NAMALWA (cell line): Measurements from ENCODE around the gene SGO1.
A peak's percentile ranks its signal among the peaks of the same experiment; 100 is the strongest.

Source experiments
- DNase-seq: peaks from one replicate; pipeline ENCODE4 v3.0.0-alpha.2; 2015; ENCODE audit warnings: low spot score

Gene SGO1

DNA sequence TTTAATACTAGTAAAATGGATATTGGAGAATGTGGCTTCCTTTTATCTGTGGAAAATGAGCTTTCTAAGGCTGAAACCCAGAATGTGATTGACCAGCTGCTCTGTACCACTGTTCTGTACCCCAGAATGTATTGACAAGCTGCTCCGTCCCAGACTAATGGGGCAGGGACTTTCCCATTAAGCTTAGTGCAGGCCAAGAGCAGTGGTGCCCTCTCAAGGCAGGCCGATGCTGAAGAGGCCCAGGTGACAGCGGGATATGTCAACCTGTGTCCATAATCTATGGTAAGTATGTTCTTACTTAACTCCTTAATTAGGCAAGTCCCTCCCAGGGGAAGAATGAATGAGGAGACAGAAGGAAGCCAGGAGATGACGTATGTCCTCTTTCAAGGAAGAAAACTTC, 31.1 kb downstream of the SGO1 start:
- no peak for DNase-seq

DNA sequence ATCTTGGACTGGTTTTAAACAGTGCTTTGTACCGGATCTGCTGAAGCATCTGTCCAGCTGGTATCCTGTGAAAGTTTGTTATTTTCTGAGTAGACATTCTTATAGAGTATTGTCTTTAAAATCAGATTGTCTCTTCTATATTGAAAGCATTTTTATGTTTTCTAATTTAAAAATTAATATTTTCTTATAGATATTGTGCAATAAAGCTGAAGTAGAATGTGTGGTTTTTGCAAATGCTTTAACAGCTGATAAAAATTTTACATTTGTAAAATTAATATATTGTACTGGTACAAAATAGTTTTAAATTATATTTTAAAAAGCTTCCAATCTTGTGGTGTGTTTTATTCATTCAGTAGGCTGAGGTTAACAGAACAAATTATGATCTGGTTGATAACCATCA, 31.9 kb downstream of the SGO1 start:
- DNase-seq = no peak

DNA sequence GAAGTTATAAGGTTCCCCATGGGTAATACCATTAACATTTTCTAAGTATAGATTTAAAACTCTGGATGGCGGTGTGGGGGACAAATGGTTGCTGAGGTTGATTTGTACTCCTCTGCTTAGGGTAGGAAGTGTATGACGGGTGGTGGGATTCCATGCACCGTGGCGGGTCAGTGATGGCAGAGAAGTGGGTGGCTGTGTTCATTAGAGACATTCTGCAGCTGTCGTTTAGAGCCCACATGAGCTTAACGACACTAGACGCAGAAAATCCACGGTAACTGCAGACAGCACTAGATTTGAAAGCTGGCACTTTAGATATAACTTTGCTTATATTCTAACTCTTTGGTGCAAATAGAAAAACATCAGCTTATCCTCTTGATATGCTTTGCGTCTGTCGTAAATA, 37.5 kb downstream of the SGO1 start:
- DNase-seq = no peak

DNA sequence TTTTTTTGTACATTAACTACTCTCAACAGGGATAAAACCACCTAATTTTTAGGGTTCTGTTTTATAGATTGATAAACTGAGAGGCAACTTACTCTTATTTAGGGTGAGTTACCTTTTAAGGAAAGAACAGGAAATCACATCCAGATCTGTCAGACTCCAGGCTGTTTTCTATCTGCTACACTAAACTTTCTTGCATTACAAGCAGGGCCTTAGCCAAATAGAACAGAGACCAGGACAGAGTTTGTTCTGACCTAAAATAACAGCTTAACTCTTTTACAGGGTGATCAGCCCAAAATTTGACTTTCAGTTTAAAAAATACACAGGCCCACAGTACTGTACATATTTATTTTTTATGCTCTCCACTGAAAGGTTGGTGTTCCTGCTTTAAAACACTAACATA, 38.6 kb downstream of the SGO1 start:
- DNase-seq = no peak

DNA sequence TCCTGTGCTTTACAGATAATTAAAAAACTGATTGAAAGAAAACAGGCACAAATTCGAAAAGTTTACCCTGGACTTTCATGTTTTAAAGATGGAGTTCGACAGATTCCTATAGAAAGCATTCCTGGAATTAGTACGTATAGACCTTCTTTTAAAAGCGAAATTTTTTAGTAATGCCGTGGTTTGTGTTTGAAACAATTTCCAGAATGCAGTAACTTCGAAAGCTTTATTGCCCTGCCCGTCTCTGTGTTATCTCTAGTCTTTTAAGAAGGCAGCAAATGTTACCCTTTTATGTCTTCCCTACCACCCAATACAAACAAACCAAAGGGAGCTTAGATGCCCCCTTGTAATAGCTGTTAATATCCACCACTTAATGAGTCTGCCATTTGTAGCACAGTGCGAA, 39.7 kb downstream of the SGO1 start:
- no peak for DNase-seq

DNA sequence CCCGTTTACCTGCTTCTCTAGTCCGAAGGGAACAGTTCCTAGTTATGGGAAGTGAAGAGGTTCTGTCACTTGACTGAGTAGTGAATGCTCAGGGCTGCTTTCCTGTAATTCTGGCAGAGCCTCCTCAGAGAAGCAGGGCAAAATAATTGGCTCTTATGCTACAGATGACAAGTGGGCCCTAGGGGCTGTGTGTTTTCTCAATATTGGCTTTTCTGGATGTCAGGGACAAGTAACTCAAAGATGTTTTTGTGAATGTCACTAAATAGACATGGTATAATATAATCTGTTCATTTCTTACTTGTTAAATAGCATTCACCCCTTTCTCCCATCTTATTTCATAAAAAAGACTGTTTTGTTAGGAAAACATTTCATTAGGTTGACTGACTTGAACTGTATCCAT, 40.1 kb downstream of the SGO1 start:
- DNase-seq = no peak

DNA sequence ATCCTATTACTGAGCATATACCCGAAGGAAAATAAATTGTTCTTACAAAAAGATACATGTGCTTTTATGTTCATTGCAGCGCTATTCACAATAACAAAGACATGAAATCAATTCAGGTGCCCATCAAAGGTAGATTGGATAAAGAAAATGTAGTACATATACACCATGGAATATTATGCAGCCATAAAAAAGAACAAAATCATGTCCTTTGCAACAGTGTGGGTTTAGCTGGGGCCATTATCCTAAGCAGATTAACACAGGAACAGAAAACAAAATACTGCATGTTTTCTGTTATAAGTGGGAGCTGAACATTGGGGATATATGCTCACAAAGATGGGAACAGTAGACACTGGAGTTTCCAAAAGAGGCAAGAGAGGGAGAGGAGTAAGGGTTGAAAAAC, 42.5 kb downstream of the SGO1 start:
- no peak for DNase-seq

DNA sequence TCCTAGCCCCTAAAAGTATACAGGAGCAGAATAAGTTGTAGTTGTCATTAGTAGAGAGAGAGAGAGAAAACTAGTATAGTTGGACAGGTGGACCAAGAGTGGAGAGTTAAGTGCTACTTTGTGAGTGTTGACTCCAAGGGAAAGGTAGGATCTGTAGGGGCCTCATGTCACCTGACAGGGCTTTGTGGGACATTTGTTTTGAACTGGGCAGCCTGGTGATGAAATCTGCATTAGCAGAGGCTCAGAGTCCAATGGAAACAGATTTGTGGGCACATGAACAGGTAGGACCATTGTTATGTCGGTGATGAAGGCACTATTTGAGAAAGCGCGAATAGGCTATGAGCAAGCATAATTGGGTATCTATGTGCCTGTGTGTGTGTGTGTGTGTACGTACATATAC, 43.5 kb downstream of the SGO1 start:
- no peak for DNase-seq

DNA sequence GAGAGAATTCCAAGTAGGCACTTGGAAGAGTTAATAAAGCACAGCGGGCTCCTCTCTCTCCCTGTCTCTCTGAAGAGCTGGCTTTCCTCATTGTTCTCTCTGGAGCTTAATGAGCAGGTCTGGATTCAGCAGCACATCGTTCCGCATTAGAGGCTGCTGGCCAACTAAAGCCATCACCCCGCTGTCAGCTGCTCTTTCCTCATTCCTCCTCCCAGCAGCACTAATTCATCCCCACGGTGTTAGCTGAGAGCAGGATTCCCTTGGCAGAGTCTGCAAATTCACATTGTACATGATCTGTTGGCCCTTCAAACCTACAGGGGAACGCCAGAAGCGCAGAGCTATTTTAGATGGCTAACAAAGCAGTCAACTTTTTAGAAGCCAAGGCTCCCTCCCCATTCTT, 44.2 kb downstream of the SGO1 start:
- DNase-seq = no peak

DNA sequence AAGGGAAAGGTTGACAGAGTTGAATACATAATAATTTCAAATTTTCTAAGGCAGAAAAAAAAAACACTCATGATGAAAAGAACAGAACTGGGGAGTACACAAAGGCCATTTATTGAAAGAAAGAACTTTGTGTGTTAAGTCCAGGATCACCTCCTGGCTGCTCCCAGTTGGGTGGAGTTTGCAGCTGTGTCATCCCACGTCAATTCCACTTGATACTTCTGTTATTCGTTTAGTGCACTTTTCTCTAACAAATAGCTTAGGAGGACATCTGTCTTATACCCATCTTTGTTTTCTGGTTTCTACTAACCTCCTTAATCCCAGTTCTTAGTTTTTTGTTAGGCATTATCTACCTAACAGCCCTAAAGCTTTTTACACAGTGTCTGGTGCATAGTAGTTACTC, 44.7 kb downstream of the SGO1 start:
- DNase-seq = no peak

DNA sequence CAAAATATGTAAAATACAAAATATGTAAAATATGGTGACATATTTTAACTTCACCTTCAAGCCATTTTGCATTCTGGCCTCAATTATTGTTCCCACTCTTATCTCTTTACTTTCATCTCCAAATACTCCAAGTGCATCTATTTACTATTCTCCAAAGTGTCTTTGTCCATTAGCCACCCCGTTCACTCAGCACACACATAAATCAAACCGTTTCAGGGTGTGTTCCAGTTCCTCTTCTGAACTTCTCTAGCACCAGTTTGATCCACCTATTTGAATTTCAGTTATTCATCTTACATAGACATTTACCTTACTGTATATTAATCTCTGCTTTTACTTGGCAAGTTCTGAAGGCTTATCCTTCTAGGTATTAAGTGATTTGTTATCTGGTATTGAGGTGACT, 45.1 kb downstream of the SGO1 start:
- DNase-seq = no peak

DNA sequence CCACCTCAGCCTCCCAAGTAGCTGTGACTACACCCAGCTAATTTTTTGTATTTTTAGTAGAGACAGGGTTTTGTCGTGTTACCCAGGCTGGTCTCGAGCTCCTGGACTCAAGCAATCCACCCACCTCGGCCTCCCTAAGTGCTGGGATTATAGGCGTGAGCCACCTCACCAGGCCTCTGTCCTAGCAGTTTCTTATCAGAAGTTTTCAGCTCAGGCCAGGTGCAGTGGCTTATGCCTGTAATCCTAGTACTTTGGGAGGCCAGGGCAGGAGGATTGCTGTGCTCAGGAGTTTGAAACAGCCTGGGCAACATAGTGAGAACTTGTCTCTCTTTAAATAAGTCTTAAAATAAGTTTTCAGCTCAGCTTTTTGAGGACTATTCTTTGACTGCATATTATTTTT, 48.4 kb downstream of the SGO1 start:
- DNase-seq = no peak

DNA sequence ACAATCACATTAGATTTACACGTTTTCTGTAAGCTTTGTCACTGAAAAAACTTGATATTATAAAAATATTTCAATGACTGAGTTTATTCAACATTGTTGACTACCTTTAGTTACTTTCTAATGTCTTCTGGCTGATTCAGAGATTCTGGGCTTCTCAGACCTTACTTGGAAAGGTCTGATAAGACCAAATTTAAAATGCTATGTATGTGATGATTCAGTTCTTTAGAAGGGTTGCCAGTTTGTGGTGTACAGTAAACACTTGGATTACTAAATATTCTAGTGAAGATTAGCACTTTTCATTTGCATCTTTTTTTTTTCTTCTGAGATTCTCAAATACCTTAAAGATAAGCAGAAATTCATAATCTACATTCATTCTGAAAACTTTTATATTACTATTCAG, 49.8 kb downstream of the SGO1 start:
- no peak for DNase-seq

DNA sequence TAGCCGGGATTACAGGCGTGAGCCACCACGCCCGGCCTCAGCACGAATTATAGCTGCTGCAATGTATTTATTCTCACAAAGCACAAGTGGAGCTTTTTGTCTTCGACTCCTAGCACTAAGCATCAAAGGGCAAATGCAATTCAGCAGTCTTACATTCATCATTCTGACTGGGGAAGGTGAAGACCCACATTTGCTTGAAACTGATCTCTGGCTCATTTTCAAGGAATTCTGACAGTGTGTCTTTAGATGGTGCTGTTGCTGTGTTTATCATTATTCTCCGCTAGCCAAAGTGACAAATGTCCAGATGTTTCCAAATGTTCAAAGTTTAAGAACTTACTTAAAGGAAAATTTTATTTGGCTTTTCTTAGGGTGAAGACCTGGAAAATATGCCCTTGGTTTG, 55.9 kb downstream of the SGO1 start:
- DNase-seq = no peak

DNA sequence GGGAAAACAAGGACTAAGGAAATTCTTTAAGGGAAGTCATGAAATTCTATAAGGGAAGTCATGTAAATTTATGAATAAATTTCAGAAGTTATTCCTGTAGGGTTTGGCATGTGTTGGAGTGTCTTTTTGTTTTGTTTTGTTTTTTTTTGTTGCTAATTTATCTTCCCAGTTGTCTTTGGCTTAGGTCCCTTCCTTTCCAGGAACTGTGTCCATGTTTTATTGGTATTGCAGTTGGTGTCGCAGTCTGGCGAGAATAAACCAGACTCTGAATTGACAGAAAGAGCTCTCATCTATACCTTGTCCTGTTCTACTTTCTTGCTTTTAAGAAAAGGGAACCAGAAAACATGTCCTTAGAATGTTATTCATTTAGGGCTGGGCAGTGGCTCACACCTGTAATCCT, 57.6 kb downstream of the SGO1 start:
- DNase-seq = no peak

DNA sequence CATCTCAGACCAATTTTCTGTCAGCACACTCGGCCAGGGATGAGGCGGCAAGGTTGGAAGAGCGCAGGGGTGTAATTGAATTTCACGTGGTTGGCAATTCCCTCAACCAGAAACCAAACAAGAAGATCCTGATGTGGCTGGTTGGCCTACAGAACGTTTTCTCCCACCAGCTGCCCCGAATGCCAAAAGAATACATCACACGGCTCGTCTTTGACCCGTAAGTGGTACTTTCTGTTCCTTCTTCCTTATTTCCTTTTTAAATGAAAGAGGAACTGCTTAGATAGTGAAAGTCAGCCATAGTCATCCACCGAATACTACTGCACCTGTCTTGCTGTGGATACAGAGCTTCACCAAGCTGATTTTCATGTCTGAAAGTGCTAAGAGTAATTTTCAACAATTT, 60.1 kb downstream of the SGO1 start:
- peak; percentile 89 for DNase-seq

DNA sequence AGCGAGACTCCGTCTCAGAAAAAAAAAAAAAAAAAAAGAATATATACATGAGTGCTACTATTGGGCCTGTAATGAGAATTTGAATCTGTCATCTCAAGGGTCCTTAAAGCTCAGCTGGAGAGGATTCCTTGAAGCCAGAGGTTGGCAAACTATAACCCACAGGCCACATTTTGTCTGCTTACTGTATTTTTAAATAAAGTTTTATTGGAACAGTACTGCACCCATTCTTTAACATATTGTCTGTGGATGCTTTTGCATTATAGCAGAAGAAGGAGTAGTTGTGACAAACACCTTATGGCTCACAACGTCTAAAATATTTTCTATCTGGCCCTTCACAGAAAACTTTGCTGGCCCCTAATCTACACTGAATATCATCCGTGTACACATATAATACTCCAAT, 60.7 kb downstream of the SGO1 start:
- no peak for DNase-seq

DNA sequence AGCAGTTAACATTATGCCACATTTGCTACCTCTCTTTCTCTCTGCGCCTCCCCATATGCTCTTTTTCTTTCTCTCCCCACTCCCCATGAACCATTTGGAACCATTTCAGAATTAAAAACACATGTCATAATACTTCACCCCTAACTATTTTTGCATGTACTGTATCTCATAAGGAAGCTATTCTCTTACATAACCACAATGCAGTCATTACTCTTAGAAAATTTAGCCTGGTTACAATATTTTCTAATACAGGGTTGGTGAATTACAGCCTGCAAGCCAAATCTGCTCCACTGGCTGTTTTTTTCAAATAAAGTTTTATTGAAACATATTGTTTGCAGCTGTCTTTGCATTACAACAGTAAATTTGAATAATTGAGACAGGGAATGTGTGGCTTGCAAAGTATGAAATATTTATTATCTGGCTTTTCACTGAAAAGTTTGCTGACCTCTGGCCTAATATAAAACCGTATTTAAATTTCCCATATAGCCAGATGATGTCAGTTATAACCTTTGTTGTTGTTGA, 62.8 kb downstream of the SGO1 start:
- DNase-seq = no peak

DNA sequence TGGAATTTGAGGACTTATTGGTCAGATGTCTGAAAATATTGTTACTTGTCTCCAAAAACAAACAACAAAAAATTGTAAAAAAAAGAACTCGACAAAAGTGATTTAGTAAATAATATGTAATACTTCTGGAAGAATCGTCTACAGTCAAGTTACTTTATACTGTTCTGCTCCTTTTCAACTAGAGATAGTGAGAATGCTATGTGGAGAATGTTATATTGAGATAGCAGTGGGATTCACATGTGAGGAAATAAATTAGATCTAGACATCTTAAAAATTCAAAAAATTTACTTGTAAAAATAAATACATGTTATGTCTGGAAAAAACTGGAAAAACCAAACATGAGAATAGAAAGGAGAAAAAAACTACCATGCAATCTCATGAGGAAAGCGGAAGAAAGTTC, 64.9 kb downstream of the SGO1 start:
- DNase-seq = no peak
